PFSK-1 (cell line): ENCODE data around the gene ARL14EP.

Source experiments
- FOXP2 ChIP-seq: optimal IDR thresholded peaks from 2 replicates; pipeline ENCODE3; 2011; ENCODE audit warnings: borderline replicate concordance, control low read depth, inconsistent platforms; ENCODE audit not compliant: insufficient read depth; ENCODE audit errors: extremely low read length, extremely low read depth
- POLR2AphosphoS5 ChIP-seq: IDR thresholded peaks from 2 replicates; pipeline ENCODE4 v1.6.1; 2012; ENCODE audit warnings: low read depth, mild to moderate bottlenecking, control low read depth, low read length, moderate library complexity
- SIN3A ChIP-seq: IDR thresholded peaks from 2 replicates; pipeline ENCODE4 v1.6.1; 2012; ENCODE audit warnings: mild to moderate bottlenecking, low read length, moderate library complexity, borderline replicate concordance; ENCODE audit not compliant: insufficient read depth
- TAF1 ChIP-seq: IDR thresholded peaks from 2 replicates; pipeline ENCODE4 v1.6.1; 2012; ENCODE audit warnings: low read length, control low read depth, borderline replicate concordance; ENCODE audit not compliant: insufficient read depth
- TF ChIP-seq, protein P1 (sequence below), 2 experiments: IDR thresholded peaks; 2 replicates each; pipeline versions ENCODE4 v1.6.1 to v1.8.0; 2011 to 2012; ENCODE audit warnings: low read depth in 2 of 2, low read length in 2 of 2, control low read depth in 1 of 2, inconsistent platforms in 1 of 2, mild to moderate bottlenecking in 1 of 2, moderate library complexity in 1 of 2; ENCODE audit not compliant: insufficient read depth in 1 of 2

ARL14EP gene

DNA sequence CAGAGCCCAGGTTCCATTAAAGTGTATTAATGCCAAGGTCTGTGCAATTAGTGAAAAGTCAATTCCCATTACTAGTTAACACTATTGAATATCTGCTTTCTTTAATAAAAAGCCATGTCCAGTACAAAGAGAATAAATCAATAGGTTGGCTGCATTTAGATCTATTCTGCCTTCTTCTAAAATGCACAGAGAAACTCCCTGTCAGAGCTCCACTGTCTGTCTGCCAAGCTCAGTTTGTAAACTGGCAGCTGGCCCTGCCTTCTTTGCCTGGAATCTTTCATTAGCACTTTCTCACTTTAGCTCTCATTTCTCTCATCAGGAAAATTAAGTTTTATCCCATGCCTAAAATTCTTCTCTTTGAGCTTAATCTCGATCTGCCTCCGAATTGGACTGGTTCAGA is 35.6 kb downstream of the ARL14EP start:
- TF ChIP-seq, protein P1, sequence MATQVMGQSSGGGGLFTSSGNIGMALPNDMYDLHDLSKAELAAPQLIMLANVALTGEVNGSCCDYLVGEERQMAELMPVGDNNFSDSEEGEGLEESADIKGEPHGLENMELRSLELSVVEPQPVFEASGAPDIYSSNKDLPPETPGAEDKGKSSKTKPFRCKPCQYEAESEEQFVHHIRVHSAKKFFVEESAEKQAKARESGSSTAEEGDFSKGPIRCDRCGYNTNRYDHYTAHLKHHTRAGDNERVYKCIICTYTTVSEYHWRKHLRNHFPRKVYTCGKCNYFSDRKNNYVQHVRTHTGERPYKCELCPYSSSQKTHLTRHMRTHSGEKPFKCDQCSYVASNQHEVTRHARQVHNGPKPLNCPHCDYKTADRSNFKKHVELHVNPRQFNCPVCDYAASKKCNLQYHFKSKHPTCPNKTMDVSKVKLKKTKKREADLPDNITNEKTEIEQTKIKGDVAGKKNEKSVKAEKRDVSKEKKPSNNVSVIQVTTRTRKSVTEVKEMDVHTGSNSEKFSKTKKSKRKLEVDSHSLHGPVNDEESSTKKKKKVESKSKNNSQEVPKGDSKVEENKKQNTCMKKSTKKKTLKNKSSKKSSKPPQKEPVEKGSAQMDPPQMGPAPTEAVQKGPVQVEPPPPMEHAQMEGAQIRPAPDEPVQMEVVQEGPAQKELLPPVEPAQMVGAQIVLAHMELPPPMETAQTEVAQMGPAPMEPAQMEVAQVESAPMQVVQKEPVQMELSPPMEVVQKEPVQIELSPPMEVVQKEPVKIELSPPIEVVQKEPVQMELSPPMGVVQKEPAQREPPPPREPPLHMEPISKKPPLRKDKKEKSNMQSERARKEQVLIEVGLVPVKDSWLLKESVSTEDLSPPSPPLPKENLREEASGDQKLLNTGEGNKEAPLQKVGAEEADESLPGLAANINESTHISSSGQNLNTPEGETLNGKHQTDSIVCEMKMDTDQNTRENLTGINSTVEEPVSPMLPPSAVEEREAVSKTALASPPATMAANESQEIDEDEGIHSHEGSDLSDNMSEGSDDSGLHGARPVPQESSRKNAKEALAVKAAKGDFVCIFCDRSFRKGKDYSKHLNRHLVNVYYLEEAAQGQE (IDR thresholded peaks at IDR 0.05; ENCODE audit: insufficient read depth in 1 of 2, low read depth in 2 of 2, low read length in 2 of 2), result no peak
- no peak for TF ChIP-seq FOXP2
- TF ChIP-seq TAF1, result no peak
- TF ChIP-seq POLR2AphosphoS5, result no peak

DNA sequence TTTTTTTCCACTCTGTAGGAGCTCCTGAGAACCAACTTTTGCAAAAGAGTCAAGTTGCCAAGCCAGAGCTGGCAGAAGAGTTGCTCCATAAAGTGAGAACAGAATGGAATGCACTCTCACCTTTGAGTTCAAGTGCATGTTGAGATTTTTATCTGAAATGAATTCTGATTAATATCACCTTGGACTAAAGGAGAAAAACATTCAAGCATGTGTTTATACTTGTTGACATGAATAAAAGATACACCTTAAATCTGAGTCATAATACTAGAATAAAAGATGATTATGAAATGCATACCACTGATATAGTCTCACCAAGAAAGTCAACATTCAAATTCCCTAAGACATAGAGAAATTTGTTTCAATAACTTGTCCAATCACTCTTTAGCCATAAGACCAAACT is 37.8 kb downstream of the ARL14EP start:
- TF ChIP-seq TAF1 (no peak), FOXP2 (no peak), POLR2AphosphoS5 (no peak), SIN3A (no peak)
- TF ChIP-seq, protein P1 (IDR thresholded peaks at IDR 0.05; ENCODE audit: insufficient read depth in 1 of 2, low read depth in 2 of 2, low read length in 2 of 2), result no peak

DNA sequence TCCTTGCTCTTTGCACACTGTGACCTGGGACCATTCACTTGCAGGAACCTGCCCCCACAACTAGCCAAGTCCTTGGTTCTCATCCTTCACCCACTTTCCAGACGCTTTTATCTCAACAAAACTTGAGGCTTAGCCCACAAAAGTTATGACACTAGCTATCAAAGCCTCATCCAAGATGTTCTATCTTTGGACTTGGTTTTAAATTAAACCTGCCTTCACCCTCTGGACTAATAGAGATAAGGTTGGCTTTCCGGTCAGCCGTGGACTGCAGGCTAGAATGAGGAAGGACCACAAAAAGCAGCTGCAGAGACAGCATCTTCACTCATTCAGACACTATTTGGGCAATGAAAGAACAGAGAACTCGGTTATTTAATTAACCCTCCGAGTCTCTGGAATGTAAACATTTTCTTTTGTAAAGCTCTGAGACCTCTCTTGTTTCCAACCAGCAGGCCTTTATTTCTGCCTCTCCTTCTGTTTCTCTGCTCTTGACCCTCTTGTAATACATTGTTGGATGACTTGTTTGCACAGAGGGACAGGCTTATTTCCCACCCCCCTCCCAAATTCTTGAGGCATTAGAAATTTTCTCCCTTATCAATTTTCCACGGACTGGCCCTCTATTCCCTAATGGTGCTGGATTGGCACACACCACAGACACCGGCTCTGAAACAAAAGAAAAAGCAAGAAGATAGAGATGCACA is 41.4 kb downstream of the ARL14EP start:
- no peak for TF ChIP-seq SIN3A
- no peak for TF ChIP-seq TAF1
- TF ChIP-seq FOXP2, result no peak
- TF ChIP-seq POLR2AphosphoS5, result no peak
- TF ChIP-seq, protein P1 (IDR thresholded peaks at IDR 0.05; ENCODE audit: insufficient read depth in 1 of 2, low read depth in 2 of 2, low read length in 2 of 2), result no peak

DNA sequence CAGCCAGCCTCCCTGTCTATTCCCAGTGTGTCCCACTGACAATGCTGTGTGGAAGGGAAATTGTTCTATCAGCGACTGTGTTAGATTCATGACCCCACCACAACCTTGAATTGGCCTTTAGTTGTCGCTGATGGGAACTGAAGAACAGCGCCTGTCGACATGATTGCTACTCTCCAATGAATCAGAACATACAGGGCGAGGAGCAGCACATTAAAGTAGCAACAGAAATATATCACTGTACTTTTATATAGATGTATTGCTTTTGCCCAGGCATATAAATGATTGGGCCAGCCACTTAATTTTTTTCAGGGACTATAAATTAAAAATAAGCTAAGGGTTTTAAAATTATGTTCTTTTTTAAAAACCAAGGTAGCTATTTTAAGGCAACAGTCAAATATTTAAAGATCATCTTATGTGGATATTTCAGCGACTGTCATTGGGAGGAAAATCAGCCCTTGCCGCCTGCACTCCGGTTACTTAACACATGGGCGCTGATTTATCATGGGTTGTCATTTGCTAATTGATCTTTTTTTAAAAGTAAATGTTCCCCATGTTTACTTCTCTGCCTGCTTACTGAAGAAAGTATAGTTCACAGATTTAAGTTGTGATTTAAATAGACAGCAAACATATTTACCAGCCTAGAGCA is 42.1 kb downstream of the ARL14EP start:
- no peak for TF ChIP-seq FOXP2
- TF ChIP-seq TAF1, result no peak
- TF ChIP-seq SIN3A, result no peak
- TF ChIP-seq POLR2AphosphoS5, result no peak
- TF ChIP-seq, protein P1 (IDR thresholded peaks at IDR 0.05; ENCODE audit: insufficient read depth in 1 of 2, low read depth in 2 of 2, low read length in 2 of 2), result no peak
